Measurements from ENCODE around the gene WDFY4. TPM values are rescaled to one million over a fixed set of nuclear protein-coding genes. Genes with fewer than 3 reads are reported as not detected.

Gene WDFY4
- total and polyA plus RNA-seq, 2 of the 13 experiments (the other 11 are each of a cell fraction or from before 2014, with no cell fraction given), result not detected

DNA sequence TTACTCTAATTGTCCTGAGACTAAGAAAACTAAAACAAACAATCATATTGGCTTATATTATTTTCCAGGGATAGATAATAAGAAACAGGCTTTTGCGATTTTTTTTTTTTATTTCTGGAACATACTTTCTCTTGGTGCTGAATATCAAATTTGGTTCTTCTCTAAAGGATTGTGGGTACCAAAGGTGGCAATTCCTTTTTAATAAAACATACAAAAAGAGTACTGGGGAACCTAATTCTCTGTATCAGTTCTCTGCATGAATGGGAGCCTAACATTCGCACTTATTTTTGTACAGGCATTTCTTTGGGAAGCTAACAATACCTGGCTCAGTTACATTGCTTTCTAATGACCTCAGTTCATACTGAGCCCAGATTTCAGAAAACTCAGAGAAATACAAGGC lies 222.2 kb downstream of the WDFY4 start:
- ChIA-PET POLR2A (no interaction called here), CTCF (ENCODE audit: low intra/inter-chr PET ratio, low total read pairs) (no interaction called here)
- H3K4me2 ChIP-seq (ENCODE audit: low read depth, low read length), result no peak overlapping the region
- DNase-seq (ENCODE audit: low spot score) (no peak), ATAC-seq (no peak), FAIRE-seq (no peak)
- H3K4me3 ChIP-seq (replicated peaks in 1 of 3; ENCODE audit: insufficient read depth in 1 of 3, low read depth in 2 of 3, low read length in 3 of 3), result no peak overlapping the region
- no peaks in the 10 kb centered on the region for H4K20me1 ChIP-seq (ENCODE audit: insufficient read depth, low read length)
- no peak overlapping the region for H3K9ac ChIP-seq (ENCODE audit: insufficient read depth, low read depth, low read length)
- H2AFZ ChIP-seq (ENCODE audit: low read length), result no peak overlapping the region
- WGBS (ENCODE audit: low lambda C conversion rate), result 0% methylated on average over 2 of the region's 2 CpGs
- H3K27me3 ChIP-seq (ENCODE audit: control insufficient read depth in 1 of 2, insufficient read depth in 2 of 2, low read length in 2 of 2), result peaks cover 0 to 4% of the 10 kb centered on the region in 2 experiments; a peak in 1 of 5 replicates
- H3K36me3 ChIP-seq (replicated peaks in 1 of 2; ENCODE audit: control insufficient read depth in 1 of 2, insufficient read depth in 2 of 2, low read length in 2 of 2), result no peaks in the 10 kb centered on the region
- no peaks in the 10 kb centered on the region for H3K9me3 ChIP-seq (ENCODE audit: low read length)
- H3K4me1 ChIP-seq (ENCODE audit: insufficient read depth, low read length), result no peaks in the 10 kb centered on the region
- BruUV-seq (replicated peaks), result no TSS peak
- intact Hi-C loops (cut with micrococcal nuclease; ENCODE audit: unreplicated experiment) (no loop called here), in situ Hi-C loops (cut with HindIII; ENCODE audit: extremely low pct_ligation_motif_present, low pct_unique_long_range_greater_than_20kb) (no loop called here)
- no peaks in the 10 kb centered on the region for H3K79me2 ChIP-seq (ENCODE audit: insufficient read depth, low read length)
- no peak for TF ChIP-seq ARNT (IDR thresholded peaks at IDR 0.05)
- TF ChIP-seq ZNF747 (CRISPR knock-in tag; IDR thresholded peaks at IDR 0.05; ENCODE audit: borderline replicate concordance), result no peak
- TF ChIP-seq ZSCAN22 (CRISPR knock-in tag; IDR thresholded peaks at IDR 0.05), result no peak
- no peak overlapping the region for H3K27ac ChIP-seq (ENCODE audit: extremely low read length, insufficient read depth, low read length)

- Histone ChIP-seq H3K27me3 (ENCODE audit: control insufficient read depth in 1 of 2, insufficient read depth in 2 of 2, low read length in 2 of 2) (peaks cover 0 to 4% of the 10 kb centered on the region in 2 experiments; a peak in 1 of 5 replicates), H3K4me3 (replicated peaks in 1 of 3; ENCODE audit: insufficient read depth in 1 of 3, low read depth in 2 of 3, low read length in 3 of 3) (no peak overlapping the region), H2AFZ (ENCODE audit: low read length) (no peak overlapping the region), H3K4me1 (ENCODE audit: insufficient read depth, low read length) (no peaks in the 10 kb centered on the region), H3K36me3 (replicated peaks in 1 of 2; ENCODE audit: control insufficient read depth in 1 of 2, insufficient read depth in 2 of 2, low read length in 2 of 2) (no peaks in the 10 kb centered on the region), H3K9me3 (ENCODE audit: low read length) (no peaks in the 10 kb centered on the region), H3K27ac (ENCODE audit: extremely low read length, insufficient read depth, low read length) (no peak overlapping the region), H3K9ac (ENCODE audit: insufficient read depth, low read depth, low read length) (no peak overlapping the region), H3K79me2 (ENCODE audit: insufficient read depth, low read length) (no peaks in the 10 kb centered on the region), H4K20me1 (ENCODE audit: insufficient read depth, low read length) (no peaks in the 10 kb centered on the region), H3K4me2 (ENCODE audit: low read depth, low read length) (no peak overlapping the region)
- CTCF ChIA-PET (ENCODE audit: low intra/inter-chr PET ratio, low total read pairs), result no interaction called here
- in situ Hi-C loops (cut with HindIII; ENCODE audit: extremely low pct_ligation_motif_present, low pct_unique_long_range_greater_than_20kb) (no loop called here), intact Hi-C loops (cut with micrococcal nuclease; ENCODE audit: unreplicated experiment) (no loop called here)
- no peak for FAIRE-seq
- ATAC-seq, result no peak
- no peak for TF ChIP-seq HOXD1 (CRISPR knock-in tag; IDR thresholded peaks at IDR 0.05)
- TF ChIP-seq JUND (CRISPR knock-in tag; IDR thresholded peaks at IDR 0.05), result no peak
- TF ChIP-seq, protein P1, sequence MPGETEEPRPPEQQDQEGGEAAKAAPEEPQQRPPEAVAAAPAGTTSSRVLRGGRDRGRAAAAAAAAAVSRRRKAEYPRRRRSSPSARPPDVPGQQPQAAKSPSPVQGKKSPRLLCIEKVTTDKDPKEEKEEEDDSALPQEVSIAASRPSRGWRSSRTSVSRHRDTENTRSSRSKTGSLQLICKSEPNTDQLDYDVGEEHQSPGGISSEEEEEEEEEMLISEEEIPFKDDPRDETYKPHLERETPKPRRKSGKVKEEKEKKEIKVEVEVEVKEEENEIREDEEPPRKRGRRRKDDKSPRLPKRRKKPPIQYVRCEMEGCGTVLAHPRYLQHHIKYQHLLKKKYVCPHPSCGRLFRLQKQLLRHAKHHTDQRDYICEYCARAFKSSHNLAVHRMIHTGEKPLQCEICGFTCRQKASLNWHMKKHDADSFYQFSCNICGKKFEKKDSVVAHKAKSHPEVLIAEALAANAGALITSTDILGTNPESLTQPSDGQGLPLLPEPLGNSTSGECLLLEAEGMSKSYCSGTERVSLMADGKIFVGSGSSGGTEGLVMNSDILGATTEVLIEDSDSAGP (CRISPR knock-in tag; IDR thresholded peaks at IDR 0.05; ENCODE audit: borderline replicate concordance), result no peak
- TF ChIP-seq TEAD3 (CRISPR knock-in tag; optimal IDR thresholded peaks at IDR 0.05; ENCODE audit: borderline replicate concordance), result no peak
- TF ChIP-seq MAZ (IDR thresholded peaks at IDR 0.05; ENCODE audit: borderline replicate concordance, low read depth, low read length), result no peak
- TF ChIP-seq MAZ (CRISPR knock-in tag; IDR thresholded peaks at IDR 0.05; ENCODE audit: low read depth), result no peak
- TF ChIP-seq ZNF550 (CRISPR knock-in tag; IDR thresholded peaks at IDR 0.05; ENCODE audit: borderline replicate concordance), result no peak
- TF ChIP-seq MEF2D (CRISPR knock-in tag; IDR thresholded peaks at IDR 0.05), result no peak
- TF ChIP-seq KLF12 (CRISPR knock-in tag; IDR thresholded peaks at IDR 0.05; ENCODE audit: borderline replicate concordance), result no peak
- TF ChIP-seq ZNF562 (CRISPR knock-in tag; IDR thresholded peaks at IDR 0.05; ENCODE audit: borderline replicate concordance), result no peak
- TF ChIP-seq ATF4 (CRISPR knock-in tag; IDR thresholded peaks at IDR 0.05), result no peak
- POLR2A ChIA-PET, result no interaction called here
- no peak for DNase-seq (ENCODE audit: low spot score)
- WGBS (ENCODE audit: low lambda C conversion rate), result 54% methylated on average over 4 of the region's 4 CpGs
- no TSS peak for BruUV-seq (replicated peaks)
Measured at GRCh38 chr10:48907730-48908129, 223.1 kb downstream of the WDFY4 start.

Data from HepG2 (cell line).